BJ (cell line): ENCODE measurements around the gene TMEM221. TPM values are rescaled to one million over a fixed set of nuclear protein-coding genes. Genes with fewer than 3 reads are reported as not detected.

Source experiments
- CTCF ChIA-PET: fragments of 350-600 bp; formaldehyde crosslinking; extraction: SDS; loops from one replicate; lab custom pipeline; 2021; ENCODE audit warnings: antibody characterized with exemption, inconsistent platforms; lab: Yijun Ruan, JAX
- POLR2A ChIA-PET: fragments of 300-600 bp; sonication (Branson Sonifier 250); formaldehyde crosslinking; extraction: SDS; loops from one replicate; lab custom pipeline; 2021; ENCODE audit warnings: antibody characterized with exemption; lab: Charles Lee
- DNase-seq: peaks from one replicate; pipeline ENCODE4 v3.0.0-alpha.2; 2011; ENCODE audit warnings: low read depth
- H3K27me3 ChIP-seq: 2 replicates; pipeline ENCODE4 v1.6.0; 2011; ENCODE audit warnings: low read length; ENCODE audit not compliant: control insufficient read depth, insufficient read depth
- H3K36me3 ChIP-seq: 2 replicates; pipeline ENCODE4 v1.5.1; 2011; ENCODE audit warnings: low read length; ENCODE audit not compliant: control insufficient read depth, insufficient read depth
- H3K4me3 ChIP-seq: 2 replicates; pipeline ENCODE4 v1.5.1; 2011; ENCODE audit warnings: low read depth, mild to moderate bottlenecking, control low read depth, low read length
- polyA plus RNA-seq: library from polyadenylated mRNA; depleted of rRNA; stranded (reverse); fragments of >200 nt; gene quantifications from 2 replicates; pipeline ENCODE4 v1.2.3, GENCODE V29; 2011
- TF ChIP-seq, protein P1 (sequence below): IDR thresholded peaks from 2 replicates; pipeline ENCODE4 v1.5.1; 2011; ENCODE audit warnings: low read depth, mild to moderate bottlenecking, control low read depth, inconsistent platforms, low read length, moderate library complexity; ENCODE audit not compliant: insufficient read depth

The TMEM221 gene
- polyA plus RNA-seq, 1 experiment, result 0.11 TPM

DNA sequence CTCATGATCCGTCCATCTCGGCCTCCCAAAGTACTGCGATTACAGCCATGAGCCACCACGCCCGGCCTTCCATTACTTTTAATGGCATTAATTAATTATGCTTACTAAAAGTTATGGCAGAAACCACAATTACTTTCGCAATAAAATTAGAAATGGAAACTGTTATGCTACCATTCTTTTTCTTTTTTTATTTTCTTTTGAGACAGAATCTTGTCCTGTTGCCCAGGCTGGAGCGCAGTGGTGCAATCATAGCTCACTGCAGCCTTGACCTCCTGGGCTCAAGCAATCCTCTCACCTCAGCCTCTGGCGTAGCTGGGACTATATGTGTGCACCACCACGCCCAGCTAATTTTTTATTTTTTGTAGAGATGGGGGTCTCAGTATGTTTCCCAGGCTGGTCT, 38.5 kb downstream of the TMEM221 start:
- TF ChIP-seq, protein P1, sequence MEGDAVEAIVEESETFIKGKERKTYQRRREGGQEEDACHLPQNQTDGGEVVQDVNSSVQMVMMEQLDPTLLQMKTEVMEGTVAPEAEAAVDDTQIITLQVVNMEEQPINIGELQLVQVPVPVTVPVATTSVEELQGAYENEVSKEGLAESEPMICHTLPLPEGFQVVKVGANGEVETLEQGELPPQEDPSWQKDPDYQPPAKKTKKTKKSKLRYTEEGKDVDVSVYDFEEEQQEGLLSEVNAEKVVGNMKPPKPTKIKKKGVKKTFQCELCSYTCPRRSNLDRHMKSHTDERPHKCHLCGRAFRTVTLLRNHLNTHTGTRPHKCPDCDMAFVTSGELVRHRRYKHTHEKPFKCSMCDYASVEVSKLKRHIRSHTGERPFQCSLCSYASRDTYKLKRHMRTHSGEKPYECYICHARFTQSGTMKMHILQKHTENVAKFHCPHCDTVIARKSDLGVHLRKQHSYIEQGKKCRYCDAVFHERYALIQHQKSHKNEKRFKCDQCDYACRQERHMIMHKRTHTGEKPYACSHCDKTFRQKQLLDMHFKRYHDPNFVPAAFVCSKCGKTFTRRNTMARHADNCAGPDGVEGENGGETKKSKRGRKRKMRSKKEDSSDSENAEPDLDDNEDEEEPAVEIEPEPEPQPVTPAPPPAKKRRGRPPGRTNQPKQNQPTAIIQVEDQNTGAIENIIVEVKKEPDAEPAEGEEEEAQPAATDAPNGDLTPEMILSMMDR, result no peak
- Histone ChIP-seq H3K27me3 (0 out of 2 replicates have a peak, but pooled peaks cover 1% of the 10 kb centered on the region), H3K36me3 (no peaks in the 10 kb centered on the region), H3K4me3 (no peak overlapping the region)
- DNase-seq, result no peak
- ChIA-PET POLR2A (interaction anchor here (0.6 kb wide), 1 partner anchor 782 kb away, joined by 3 read pairs; the partner anchor contains the start of gene MED26), CTCF (interaction anchor here (0.6 to 1.3 kb wide), 3 partner anchors 9 to 38 kb away, joined by 3 to 4 read pairs (median 4); partner anchors contain the start of genes MVB12A and TMEM221)

GRCh38 chr19:17406887-17407196, 41.6 kb downstream of the TMEM221 start:
- POLR2A ChIA-PET, result no interaction called here
- Histone ChIP-seq H3K27me3 (no peaks in the 10 kb centered on the region), H3K4me3 (no peak overlapping the region), H3K36me3 (no peaks in the 10 kb centered on the region)
- CTCF ChIA-PET, result interaction anchor here (0.9 kb wide), 1 partner anchor 21 kb away, joined by 3 read pairs; no protein-coding TSS in a partner anchor
- TF ChIP-seq, protein P1, result no peak
- no peak for DNase-seq

- H3K4me3 ChIP-seq, result no peak overlapping the region
- no peak for DNase-seq
- H3K27me3 ChIP-seq, result no peaks in the 10 kb centered on the region
- POLR2A ChIA-PET, result no interaction called here
- no peaks in the 10 kb centered on the region for H3K36me3 ChIP-seq
- TF ChIP-seq, protein P1, result no peak
- CTCF ChIA-PET, result interaction anchor here (0.6 to 1.9 kb wide), 5 partner anchors 11 to 158 kb away, joined by 3 to 6 read pairs (median 5); no protein-coding TSS in a partner anchor
These were observed 42.2 kb downstream of the TMEM221 start for GRCh38 chr19:17406046-17406886.

- Histone ChIP-seq H3K27me3 (no peaks in the 10 kb centered on the region), H3K4me3 (no peak within 1 kb of the TSS), H3K36me3 (no peaks in the 10 kb centered on the region)
- ChIA-PET CTCF (interaction anchor here (0.5 to 1.9 kb wide), 7 partner anchors 10 to 333 kb away, joined by 3 to 6 read pairs (median 4); no protein-coding TSS in a partner anchor), POLR2A (interaction anchor here (0.6 kb wide), 1 partner anchor 103 kb away, joined by 3 read pairs; no protein-coding TSS in a partner anchor)
- no peak for DNase-seq
- TF ChIP-seq, protein P1, result no peak
These were observed 43.0 kb downstream of the TMEM221 start, which contains the start of gene BST2 for GRCh38 chr19:17405250-17406045. Gene BST2, minus strand, starts transcription at chr19:17405630. Its CDS starts 55 bp downstream, at chr19:17405575.
